Activated CD4-positive, alpha-beta T cell treated with anti-CD3 and anti-CD28 coated beads, Interleukin-2, Interleukin-6, amounts not matched to agents 100 ng/mL and 50 ng/mL, durations not matched to agents 16 hours and 8 hours (primary cell): ENCODE results near the gene RAD51B.
"Not testable (repeated sequence)": the region's sequence is repeated elsewhere in the genome, so short reads cannot be mapped to it uniquely, and the experiment has no call there.

Experiments used
- DNase-seq: peaks from one replicate; pipeline ENCODE4 v3.0.0-alpha.2; 2020

RAD51B gene

GRCh38 chr14:68285421-68286179 is 466.0 kb downstream of the RAD51B start:
- DNase-seq: peak; percentile 79

- DNase-seq: no peak
These were observed 467.1 kb downstream of the RAD51B start for GRCh38 chr14:68286667-68287066.

- DNase-seq: not testable (repeated sequence)
These were observed 469.9 kb downstream of the RAD51B start for GRCh38 chr14:68289452-68289851.

- no peak for DNase-seq
These were observed 472.2 kb downstream of the RAD51B start for GRCh38 chr14:68291820-68292219.

- DNase-seq: no peak
These were observed 473.0 kb downstream of the RAD51B start for GRCh38 chr14:68292441-68293215.

- no peak for DNase-seq
These were observed 473.8 kb downstream of the RAD51B start for GRCh38 chr14:68293404-68293803.

- DNase-seq: no peak
These were observed 475.8 kb downstream of the RAD51B start for GRCh38 chr14:68295316-68295816.

- DNase-seq: no peak
These were observed 477.5 kb downstream of the RAD51B start for GRCh38 chr14:68297039-68297438.

- DNase-seq: no peak
These were observed 478.4 kb downstream of the RAD51B start for GRCh38 chr14:68297876-68298468.

- DNase-seq: no peak
These were observed 481.0 kb downstream of the RAD51B start for GRCh38 chr14:68300608-68301007.

GRCh38 chr14:68301219-68301618 is 481.6 kb downstream of the RAD51B start:
- no peak for DNase-seq

GRCh38 chr14:68302938-68303337 is 483.4 kb downstream of the RAD51B start:
- not testable (repeated sequence) for DNase-seq

- no peak for DNase-seq
These were observed 486.2 kb downstream of the RAD51B start for GRCh38 chr14:68305738-68306137.

- no peak for DNase-seq
These were observed 486.8 kb downstream of the RAD51B start for GRCh38 chr14:68306265-68306933.

- DNase-seq: no peak
These were observed 487.6 kb downstream of the RAD51B start for GRCh38 chr14:68306934-68307789.

- DNase-seq: no peak
These were observed 488.2 kb downstream of the RAD51B start for GRCh38 chr14:68307790-68308168.

GRCh38 chr14:68308726-68309520 is 489.3 kb downstream of the RAD51B start:
- no peak for DNase-seq

GRCh38 chr14:68309616-68310015 is 490.0 kb downstream of the RAD51B start:
- no peak for DNase-seq

- no peak for DNase-seq
These were observed 492.7 kb downstream of the RAD51B start for GRCh38 chr14:68312300-68312699.

GRCh38 chr14:68312884-68313610 is 493.5 kb downstream of the RAD51B start:
- DNase-seq: peak; percentile 55

GRCh38 chr14:68314642-68315041 is 495.1 kb downstream of the RAD51B start:
- DNase-seq: no peak
